ENCODE results near the gene DKK2.

Gene DKK2

DNA sequence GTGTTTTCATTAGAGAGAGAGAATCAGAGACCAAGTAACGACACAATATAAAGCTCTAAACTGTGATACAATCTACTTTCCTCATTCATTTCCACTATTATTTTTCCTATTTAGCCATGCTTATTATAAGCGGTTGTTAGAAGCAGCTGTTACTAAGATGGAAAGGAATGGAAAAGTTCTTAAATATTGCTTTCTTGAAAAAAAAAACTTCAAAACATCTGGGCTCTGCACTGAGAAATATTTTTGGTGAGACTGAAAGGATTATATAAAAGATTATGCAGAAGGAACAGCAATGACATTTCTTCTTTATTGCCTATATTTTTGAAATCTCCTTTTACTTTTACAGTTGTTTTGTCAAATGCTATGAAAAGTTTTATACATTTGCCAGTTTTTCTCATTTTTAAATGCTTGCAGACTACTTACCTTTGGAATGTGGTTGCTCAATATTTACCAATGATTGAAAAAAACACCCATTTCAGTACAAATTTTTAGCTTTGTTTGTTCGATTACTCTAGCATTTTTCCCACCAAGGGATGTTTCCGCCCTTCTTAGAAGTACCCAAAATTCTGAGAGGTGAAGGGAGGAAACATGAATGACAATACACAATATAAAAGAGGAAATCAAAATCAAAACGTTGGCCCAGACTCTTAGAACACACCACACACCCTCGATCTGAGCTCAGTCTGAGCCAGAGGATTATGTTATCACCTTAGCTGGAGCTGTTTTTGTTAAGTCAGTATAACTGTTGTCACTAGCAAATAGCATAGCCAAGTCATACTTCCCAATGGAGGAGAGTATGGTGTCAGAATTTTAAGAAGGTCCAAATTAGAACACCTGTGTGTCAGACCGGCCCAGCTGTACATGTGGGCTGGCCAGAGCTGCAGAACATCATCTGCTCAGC, 18.4 kb downstream of the DKK2 start:
- no peak for DNase-seq

DNA sequence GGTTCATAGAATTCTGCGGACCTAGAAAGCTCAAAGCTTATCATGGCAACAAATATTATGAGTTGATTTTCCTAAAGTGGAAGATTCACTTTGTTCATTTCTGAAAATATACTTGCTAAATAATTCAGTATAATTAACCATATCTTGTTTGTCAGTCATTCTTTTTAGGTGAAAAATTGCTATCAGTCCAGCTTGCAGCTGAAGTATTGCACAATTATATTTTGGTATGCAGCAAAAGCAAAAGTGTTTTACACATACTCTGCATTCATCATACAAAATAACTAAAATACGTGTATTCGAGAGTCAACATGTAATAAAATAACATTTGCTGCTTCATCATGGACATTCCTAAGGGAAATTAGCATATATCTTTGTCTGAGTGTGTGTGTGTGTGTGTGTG, 24.8 kb downstream of the DKK2 start:
- DNase-seq, result no peak

DNA sequence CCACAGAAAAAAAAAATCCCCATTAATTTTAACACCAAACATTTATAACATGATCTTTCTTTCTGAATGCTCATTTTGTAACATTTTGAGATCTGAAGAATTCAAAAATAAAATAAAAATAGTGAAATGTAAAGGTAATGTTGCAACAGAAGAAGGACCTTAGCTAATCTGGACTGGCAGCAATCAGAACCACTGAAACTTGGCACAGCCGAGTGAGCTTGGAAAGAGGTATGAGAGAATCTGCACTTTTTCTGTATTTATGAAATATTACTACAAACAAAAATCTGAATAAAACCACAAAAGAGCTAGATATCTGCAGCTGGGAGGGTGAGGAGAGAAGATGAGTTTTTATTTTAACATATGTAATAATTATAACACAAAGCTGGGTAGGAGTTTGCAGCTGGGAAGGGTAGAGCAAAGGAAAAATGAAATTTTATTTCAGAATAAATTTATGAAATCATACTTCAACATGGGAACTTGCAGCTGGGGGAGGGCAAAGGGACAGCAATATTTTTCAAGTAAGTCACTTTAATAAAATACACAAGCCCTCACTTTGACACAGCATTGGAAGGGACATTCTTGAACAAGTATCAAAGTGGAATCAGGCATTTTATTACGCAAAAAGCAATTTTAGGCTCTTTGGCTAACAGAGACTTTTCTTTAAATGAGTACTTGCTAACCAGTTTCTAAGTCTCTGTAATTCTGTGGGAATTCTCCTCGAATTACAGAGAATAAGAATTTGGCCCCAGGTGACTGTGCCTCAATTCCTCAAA, 26.7 kb downstream of the DKK2 start:
- DNase-seq, result no peak

DNA sequence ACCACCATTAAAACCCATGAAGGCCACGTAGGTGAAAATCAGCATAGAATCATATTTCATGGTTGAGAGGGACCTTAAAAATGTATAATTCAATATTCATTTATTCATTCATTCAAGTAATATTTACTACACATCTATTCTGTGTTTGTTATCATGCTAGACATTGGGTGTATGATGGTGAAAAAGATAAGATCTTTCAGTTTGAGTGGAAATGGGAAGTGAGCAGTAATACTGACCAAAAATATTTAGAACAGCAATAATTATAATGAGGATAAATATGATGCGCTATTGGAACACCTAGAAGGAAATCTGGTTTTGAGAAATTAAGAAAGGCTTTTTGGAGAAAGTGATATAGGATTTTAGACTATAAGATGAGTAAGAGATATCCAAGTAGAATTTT, 28.0 kb downstream of the DKK2 start:
- DNase-seq, result no peak

DNA sequence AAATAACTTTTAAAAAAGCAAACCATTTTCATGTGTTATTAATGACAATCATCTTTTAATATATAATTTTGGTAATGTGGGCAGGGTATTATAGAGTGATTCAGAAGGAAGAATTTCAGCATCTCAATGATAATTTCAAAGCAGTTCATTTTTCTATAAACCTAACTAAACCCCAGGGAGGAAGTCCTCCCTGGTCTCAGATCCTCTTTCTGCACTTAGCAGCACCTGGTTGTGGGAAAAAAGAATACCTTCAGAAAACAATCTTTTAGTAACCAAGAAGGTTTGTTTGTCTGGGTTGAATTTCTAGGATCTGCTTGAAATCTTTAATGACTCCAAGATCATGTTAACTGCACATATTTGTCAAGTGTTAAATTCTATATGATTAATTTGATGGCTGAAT, 29.9 kb downstream of the DKK2 start:
- DNase-seq, result no peak

DNA sequence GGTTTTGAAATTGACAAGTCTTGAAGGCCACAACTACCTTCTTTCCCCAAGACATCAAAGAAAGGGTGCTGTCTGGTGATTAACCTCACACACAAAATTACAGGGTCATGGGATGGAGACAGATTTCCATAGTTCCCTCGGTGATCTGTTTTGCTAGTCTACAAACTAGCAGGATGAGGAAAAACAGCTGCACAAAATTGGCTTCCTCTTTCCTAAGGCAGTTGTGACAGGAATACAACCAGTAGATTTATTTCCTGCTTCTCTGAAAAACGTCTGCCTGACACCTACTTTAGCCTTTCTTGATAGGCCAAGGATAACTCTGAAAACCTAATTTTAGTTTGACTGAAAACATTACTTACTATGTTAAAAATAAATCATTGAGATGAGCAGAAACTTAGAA, 39.6 kb downstream of the DKK2 start:
- no peak for DNase-seq

DNA sequence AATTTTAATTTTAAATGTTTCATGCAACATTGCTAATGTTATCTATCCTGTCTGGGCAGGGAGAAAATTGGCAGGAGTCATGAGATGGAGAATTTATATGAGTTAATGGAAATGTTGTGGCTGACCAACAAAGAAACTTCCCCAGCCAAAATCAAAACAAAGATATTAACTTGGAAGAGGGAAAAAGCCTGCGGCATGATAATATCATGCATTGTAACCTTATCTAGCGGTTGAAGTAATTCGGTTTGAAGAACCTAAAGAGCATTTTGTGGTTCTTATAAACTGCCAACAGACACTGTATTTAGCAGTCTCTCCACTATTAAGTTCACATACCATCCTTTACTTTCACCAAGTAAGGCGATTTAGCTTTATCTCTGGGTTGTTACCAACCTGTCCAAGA, 42.3 kb downstream of the DKK2 start:
- no peak for DNase-seq

DNA sequence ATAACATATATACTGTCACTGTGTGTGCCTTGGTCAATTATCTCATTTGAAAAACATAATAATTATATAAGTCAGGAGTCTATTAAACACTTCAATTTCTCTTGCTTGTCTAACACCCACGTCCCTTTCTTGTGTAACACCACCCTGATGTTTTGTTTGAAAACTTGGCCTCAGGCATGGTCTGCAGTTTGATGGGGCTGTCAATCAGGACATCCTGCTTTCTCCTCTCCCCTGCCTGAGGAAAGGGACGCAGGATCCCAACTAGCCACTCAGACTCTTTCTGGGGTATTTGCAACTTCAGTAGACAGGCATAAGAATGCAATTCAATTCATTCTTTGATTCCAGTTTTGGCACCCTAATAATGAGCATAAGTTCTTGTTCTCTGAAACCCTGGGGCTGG, 48.8 kb downstream of the DKK2 start:
- DNase-seq, result no peak

DNA sequence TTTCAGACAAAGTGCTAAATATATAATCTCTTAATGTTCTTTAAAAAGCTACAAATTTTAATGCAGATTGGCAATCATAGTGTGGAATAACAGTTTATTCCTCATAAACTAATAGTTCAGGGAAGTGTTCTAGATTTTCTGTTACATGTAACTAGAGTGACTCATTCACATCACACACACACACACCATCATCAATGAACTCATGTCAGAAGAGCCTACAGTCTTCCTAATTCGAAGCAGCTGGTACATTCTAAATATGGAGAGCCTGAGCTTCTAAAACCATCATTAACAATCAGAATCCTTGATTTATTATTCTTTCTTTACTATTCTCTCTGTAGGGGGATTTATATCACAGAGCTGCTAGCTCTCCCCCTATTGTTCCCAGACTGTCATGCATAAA, 49.6 kb downstream of the DKK2 start:
- no peak for DNase-seq

DNA sequence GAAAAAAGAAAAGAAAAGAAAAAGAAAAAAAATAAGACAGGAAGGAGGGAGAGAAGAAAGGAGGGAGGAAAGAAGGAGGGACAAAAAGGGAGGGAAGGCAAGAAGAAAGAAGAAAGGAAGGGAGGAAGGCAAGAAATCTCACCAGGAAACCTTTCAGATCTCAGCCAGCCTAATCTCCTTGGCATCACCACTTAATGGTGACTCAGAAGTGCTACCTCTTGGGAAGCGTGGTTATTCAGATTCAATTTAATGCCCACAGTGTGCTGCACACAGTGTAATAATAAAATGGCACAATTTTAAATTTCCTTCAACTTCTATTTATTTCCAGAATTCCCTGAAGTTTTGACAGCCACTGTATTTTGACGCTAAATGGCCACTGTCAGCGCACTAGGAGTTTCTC, 50.3 kb downstream of the DKK2 start:
- no peak for DNase-seq

DNA sequence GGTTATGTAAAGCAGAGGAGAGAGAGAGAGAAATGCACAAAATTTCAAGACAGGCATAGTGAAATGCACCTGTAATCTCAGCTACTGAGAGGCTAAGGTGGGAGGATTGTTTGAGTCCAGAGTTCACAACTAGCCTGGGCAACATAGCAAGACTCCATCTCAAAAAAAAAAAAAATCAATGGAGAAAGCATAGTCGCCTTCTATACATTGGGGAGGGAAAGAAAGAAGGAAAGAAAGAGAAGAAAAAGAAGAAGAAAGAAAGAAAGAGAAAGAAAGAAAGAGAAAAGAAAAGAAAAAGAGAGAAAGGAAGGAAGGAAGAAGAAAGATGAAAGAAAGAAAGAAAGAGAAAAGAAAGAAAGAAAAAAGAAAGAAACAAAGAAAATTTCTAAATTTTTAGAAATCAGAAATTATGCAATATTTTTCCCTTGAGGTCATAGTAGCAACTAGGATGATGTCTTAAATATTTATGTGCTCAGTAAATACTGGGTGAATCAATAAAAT, 53.4 kb downstream of the DKK2 start:
- DNase-seq, result no peak

DNA sequence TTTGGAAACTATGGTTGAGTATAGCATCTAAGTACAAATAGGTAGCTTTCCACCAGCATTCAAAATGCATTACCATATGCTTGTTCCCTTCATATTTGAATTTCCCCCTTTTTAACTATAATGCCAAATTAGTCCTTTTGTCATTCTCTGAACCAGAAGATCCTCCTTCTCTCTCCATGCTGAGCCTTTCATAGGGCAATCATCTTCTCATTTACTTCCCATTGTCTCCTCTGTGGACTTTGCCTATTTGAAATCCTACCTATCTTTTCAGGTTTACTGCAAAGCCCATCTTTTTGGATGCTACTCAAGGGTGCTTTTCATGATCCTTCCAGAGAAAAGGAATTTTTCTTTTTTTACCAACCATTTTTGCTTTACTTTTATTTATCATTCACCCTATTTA, 54.7 kb downstream of the DKK2 start:
- DNase-seq, result no peak

DNA sequence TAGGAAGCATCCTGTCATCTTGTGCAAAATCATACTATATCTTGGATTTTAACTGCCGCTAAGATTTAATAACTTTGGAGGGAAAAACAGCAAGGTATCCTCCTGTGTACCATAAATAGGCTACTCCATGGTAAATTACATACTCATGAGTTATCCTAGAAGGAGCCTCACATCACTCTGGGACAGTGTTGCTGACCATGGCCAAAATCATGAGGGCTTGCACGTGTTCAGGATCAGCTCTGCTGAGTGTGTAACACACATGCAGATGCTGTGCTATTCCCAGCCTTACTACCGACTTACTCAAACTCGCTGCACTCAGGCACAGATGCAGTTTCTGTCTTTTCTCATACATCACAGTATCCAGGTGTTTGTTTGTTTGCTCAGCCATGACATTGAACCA, 56.6 kb downstream of the DKK2 start:
- no peak for DNase-seq

DNA sequence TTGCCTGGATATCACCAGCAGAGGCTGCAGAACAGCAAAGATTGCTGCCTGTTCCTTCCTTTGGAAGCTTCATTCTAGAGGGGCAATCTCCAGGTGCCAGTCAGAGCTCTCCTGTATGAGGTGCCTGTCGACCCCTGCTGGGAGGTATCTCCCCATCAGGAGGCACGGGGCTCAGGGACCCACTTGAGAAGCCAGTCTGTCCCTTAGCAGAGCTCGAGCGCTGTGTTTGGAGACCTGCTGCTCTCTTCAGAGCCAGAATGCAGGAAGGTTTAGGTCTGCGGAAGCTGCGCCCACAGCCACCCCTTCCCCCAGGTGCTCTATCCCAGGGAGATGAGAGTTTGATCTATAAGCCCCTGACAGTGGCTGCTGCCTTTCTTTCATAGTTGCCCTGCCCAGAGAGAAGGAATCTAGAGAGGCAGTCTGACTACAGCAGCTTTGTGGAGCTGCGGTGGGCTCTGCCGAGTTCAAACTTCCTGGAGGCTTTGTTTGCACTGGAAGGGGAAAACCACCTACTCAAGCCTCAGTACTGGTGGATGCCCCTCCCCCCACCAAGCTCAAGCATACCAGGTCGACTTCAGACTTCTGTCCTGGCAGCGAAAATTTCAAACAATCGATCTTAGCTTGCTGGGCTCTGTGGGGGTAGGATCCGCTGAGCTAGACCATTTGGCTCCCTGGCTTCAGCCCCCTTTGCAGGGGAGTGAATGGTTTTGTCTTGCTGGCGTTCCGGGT, 57.9 kb downstream of the DKK2 start:
- DNase-seq, result no peak

DNA sequence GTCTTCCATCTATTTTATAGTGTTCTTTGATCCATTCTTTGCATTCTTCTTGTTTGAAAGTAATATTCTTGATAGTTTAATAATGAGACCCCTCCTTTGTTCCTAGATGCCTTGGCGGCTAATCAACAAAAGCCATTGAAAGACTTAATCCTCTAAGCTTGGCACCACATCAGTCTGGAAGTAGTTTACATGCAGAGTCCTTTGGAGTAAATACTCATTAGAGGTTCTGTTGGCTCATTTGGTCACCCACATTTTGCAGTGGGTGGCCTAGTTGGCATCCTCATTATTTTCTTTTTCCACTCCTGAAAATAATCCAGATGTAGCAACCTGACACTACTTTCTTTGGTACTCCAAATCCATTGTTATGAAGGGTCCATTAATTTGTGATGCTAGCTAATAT, 64.5 kb downstream of the DKK2 start:
- no peak for DNase-seq

DNA sequence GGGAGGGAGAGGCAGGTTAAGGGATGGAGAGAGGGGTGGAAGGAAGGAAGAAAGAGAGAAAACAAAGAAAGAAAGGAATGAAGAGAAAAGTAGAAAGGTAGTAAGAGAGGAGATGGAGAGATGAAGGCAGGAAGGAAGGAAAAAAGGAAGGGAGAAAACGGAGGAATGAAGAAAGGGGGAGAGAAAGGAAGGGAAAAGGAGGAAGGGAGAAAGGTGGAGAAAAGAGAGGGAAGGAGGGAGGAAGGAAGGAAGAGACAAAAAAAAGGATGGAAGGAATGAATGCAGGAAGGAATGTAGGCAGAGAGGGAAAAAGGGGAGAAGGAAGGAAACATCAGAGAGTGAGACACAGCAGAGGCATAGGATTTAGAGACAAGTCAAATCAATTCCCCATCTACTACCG, 68.2 kb downstream of the DKK2 start:
- DNase-seq, result no peak

DNA sequence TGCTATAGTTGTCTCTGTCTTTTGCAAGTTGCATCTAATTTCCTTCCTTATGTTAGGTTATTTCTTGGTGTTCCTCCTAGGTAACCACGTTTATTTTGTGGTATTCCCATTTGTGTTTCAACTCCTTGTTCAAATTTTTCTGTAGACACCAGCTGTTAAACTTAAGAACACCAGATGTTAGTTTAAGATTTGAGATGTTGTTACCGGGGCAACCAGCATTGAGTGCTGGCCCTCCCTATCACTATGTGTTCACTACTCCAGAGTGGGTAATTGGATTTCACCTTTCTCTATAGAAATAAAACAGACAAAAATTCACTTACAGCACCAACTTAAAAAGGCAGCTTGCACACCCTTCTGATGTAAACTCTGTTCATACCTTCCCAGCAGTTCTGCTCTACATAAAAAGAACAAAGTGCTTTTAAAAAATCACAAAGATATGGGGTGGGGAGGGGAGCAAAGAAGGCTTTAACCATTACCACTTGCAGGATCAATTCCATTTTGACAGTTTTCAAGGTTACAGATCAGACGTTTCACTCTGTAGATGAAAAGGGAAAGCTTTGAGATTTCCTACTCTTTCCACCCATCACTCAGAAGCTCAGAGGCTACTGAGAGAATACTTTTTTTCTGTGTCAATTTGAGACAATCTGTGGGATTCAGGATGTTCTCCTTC, 82.9 kb downstream of the DKK2 start:
- DNase-seq, result no peak

DNA sequence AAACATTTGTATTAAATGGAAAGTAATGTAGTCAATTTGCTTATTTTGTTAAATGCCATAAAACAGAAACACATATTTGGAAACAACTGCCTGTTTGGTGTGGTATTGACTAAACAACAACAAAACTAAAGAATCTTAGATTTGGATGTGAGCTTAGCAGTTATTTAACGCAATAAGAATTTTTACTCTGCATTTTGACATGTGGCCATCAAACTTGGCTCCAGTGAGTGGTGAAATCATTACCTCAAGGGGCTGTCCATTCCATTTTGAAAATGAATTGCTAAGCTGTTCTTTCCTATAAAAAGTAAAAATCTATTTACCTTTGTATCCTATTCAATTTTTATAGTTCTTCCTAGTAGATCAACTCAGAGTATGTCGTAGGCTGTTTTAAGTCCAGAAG, 84.2 kb downstream of the DKK2 start:
- no peak for DNase-seq

DNA sequence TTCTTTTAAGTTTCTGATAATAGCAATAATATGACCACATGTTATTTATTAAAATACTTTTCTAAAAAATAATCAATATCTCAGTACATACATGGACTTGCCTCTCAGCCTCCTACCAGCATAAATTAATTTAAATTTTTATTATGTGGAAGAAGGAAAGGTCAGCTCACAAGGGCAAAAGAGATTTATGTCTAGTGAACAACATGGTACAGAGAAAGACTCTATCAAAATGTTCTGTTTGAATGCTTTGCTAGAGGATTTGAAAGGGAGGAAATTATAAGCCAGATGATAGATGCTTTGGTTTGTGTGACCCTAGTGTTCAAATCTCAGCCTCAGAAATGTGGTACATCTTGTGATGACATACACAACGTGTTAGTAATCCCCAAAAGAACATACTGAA, 94.3 kb downstream of the DKK2 start:
- no peak for DNase-seq

DNA sequence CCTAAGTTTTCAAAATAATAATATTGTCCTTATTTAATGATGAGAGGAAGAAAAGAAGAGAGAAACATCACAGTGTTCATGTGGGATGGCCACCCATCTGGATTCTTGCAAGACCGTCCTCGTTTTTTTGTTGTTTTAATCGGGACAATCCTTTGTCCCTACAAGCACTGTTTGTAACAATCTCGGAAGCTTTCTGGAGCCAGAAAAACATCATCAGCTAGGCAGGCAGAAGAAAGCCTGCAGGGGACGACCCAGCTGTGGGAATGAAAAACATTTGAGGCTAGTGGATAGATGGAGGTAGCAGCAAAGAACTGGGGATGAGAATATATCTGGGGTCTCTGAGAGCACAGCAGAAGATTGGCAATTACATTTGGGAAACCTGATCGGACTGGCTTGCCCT, 105.6 kb downstream of the DKK2 start:
- no peak for DNase-seq

DNA sequence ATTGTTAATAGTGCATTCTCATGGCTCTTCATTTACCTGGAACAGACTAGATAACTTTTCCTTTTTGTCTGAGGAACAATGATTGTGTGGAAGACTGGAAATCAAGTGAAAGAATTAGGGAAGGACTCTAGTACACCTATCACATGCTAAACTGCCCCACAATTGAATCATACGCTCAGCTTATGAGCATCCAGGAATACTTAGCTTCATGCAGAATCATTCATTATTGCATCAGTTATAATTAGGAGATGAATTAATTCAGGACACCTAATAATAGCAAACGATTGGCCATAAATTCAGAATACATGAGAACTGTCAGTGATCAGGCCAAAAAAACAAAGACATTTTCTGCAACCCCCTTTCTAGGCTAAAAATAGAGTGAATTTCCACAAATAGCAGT, 106.9 kb downstream of the DKK2 start:
- no peak for DNase-seq

DNA sequence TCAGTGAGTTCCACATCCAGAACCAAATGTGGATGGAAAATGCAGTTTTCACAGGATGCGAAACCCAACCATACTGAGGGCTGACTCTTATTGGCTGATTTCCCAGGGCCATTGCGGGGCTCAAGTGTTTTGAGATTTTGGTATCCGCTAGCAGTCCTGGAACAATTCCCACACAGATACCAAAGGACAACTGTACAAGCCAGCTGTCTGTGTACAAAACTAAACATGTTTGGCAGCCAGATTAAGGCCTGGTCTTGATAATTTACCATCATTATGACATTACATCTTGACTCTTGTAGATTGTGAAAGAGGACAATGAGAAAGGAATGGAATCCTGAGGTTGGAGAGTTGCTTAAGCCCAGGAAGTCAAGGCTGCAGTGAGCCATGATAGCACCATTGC, 121.9 kb downstream of the DKK2 start:
- DNase-seq, result no peak
